ENCODE measurements around the gene MOB1A.
"Not testable (repeated sequence)": the region's sequence is repeated elsewhere in the genome, so short reads cannot be mapped to it uniquely, and the experiment has no call there.

The MOB1A gene

DNA sequence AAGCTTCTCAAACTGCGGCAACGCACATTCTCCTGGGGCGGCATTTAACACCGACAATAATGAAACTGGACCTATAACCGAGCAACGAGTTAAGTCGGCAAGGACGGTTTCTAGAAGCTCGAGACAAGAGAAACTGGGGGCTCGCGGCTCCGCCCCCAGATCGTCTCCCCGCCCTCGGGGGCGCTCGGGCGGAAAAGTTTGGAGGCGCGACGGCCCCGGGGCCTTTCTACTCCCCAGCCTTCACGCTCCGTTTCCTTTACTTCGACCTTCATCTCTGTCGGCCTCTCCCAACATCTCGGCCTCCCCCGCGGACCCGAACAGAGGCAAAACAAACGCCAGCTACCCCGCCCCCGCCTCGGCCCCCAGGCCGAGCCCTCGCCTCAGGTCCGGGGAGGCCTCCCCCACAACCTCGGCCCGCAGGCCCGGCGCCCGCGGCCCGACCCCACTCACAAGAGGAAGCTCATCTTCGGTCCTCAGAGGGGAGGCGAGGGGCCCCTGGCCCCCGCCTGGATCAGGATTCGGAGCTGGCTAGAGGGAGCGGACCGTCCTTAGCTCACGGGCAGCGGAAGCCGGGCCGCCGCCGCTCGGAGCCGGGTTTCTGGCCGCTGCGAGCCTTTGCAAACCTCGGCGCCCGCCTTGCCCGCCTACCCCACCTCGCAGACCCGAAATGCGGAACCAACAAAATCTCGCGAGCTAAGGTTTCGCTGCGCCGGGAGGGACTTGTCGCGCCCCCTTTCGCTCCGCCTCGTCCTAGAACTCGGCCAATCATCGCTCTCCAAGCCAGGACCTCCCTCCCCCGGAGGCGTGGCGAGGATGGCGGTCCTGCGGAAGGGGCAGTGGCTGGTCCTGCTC, at the start of gene MOB1A:
TSS of gene MOB1A (minus strand) at position 669 of the 852 bp plus-strand sequence. CDS start at position 464, 205 bp downstream.
- DNase-seq (ENCODE audit: low spot score): peak; percentile 98

DNA sequence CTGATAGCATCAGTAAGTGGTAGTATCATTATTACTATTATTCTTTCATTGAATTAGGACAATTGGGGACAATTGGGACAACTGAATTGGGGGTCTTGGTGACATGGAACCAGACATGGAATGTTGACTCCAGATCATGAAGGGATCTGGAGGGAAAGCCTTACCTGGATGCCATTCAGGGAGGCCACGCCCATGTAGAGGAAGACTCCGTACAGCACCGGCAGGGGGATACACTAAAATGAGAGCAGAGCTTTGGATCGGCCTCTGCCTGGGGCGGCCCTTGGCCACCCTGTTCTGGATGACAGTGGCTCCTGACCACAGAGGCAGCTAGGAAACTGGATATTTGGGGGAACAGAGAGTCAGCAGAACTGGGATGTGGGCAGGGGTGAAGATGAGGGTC, 49.0 kb upstream of the MOB1A start:
- DNase-seq (ENCODE audit: low spot score): no peak

DNA sequence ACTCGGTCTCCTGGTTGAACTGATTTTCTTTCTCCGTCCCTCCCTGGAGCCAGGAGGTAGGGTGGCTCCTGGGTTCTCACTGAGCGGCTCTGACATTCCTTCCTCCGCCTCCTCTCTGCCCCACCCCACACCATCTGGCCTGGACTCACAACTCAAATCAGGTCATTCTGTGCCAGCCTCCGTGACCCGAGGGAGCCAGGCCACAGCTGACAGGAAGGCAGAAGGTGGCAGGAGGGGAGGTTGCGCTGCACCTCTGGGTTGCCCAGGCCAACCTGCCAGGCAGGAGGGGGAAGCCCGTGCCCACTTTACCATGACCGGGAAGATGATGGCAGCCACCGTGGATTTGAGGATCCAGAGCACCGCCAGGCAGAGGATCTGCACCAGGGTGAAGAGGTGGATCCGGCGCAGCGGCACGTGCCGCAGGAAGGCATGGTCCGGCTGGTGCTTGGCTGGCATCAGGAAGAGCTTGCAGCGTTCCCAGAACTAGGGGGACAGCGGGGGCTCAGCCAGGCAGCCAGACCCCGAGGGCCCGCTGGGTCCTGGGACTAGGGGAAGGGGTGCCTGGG, 48.1 kb upstream of the MOB1A start:
- DNase-seq (ENCODE audit: low spot score): no peak

DNA sequence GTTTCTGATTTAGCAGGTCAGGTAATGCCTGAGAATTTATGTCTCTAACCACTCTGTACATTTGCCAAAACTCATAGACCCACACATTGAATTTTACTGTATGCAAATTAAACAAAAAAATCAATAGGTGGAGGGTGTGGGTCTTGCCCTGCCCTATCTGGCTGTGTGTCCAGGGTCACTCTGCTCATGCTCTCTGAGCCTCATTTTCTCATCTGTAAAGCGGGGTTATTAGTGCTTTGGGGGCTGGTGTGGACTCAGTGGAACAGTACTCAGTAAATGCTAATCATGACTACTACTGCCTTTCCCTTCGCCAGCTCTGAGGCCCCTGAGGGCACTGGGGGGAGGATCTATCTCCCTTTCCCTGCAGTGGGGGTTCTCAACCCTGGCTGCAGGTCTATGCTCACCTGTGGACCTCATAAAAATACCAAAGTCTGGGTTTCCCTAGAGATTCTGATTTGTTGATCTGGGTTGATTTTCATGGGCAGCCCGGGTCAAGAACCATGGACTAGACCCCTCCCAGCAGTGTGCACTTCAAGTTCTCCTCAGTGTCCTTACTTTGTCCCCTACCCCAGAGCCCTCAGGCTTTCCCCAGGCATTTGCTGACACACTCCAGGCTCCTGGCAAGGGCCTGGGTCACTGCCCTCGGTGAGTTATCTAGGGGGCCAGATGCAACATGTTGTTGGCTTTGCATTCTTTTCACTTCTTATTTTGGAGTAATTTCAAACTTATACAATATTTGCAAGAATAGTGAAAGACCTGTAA, 47.2 kb upstream of the MOB1A start:
- no peak for DNase-seq (ENCODE audit: low spot score)

DNA sequence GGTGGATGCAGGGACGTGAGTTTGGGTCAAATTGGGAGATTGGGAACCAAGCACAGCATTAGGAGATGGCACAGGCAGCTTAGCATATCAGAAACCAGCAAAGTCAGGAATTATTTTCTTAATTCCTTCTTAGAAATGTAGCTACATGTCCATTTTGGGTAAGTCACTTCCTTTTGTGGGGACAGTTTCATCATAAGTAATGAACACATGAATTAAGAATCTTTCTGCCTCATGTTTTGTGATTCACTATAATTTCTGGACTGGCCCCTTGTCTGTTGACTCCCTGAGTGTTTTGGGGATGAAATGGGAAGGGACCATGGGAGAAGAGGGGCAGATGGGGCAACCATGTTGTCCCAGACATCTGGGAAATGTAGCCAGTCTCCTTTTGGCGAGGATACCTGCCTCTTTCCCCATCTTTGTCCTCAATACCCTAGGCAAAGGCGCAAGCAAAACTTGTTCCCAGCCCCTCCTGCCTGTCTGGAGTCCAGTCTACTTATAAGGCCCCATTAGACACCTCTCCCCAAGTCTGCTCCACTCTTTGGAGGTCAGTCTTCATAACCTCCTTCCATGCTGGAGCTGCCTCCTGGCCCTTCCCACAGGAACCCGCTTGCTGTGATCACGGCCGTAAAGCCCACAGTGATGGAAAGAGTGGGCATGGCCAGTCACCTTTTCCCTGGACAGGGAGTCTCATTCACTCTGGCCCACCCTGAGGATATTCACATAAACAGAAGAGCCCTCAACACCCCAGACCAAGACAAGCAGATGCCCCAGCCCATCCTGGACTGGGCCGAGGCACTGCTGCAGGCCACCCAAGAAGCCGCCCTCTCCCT, 45.5 kb upstream of the MOB1A start:
- no peak for DNase-seq (ENCODE audit: low spot score)

DNA sequence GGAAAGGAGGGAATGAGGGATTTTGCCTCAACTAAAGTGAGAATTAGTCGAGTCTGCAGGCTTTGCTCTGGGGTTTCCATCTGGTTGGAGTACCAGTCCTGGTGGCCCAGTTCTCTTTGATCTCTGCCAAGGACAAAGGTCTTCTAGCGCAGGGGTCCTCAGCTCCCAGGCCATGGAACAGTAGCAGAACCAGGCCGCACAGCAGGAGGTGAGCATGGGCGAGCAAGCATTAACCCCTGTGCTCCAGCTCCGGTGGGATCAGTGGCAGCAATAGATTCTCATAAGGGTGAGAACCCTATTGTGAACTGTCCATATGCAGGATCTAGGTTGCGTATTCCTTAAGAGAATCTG, 43.6 kb upstream of the MOB1A start:
- no peak for DNase-seq (ENCODE audit: low spot score)

DNA sequence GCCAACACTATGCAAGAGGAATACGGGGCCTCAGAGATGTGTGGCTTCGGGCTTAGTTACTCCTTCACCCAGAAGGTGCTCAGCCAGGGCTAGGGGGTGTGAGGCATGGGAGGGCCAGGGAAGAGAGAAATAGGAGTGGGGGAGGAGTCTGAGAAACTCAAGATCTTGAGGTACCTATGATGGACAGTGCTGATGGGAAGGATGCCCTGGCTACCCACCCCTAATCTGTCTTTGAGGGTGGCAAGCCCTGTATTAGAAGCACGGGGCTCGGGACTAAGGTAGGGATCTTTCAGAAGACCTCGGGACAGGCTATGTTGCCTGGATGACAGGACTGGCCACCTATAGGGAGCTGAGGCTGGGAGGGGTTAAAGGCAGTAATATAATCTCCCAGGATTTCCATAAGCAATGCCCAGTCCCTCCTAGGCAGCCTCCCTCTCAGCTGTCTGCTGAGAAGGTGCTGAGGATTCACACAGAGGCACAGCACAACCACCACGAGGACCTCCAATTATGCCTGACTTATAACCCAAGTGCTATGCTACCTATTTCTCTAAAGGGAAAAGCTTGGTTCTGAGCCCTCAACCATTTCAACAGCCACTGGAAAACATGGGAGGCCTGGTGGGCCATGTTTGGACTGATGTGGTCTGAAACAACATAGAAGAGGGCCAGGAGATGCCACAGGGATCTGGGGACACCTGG, 43.1 kb upstream of the MOB1A start:
- no peak for DNase-seq (ENCODE audit: low spot score)

DNA sequence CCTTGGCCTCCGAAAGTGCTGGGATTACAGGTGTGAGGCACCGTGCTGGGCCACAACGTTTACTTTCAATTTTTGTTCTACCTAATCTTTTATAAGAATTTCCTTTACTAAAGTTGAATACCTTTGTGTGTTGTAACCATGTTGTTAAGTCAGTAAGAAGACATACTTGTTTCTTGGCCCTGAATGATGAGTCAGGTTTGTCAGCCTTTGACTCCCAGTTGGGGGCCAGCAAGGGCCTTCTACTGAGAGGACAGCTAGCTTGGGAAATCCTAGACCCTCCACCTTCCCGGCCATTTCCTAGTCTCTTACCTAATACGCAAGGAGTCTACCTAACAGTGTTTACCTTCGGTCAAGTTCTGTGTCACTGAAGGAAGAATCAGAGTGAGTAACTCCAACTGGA, 42.4 kb upstream of the MOB1A start:
- DNase-seq (ENCODE audit: low spot score): no peak

DNA sequence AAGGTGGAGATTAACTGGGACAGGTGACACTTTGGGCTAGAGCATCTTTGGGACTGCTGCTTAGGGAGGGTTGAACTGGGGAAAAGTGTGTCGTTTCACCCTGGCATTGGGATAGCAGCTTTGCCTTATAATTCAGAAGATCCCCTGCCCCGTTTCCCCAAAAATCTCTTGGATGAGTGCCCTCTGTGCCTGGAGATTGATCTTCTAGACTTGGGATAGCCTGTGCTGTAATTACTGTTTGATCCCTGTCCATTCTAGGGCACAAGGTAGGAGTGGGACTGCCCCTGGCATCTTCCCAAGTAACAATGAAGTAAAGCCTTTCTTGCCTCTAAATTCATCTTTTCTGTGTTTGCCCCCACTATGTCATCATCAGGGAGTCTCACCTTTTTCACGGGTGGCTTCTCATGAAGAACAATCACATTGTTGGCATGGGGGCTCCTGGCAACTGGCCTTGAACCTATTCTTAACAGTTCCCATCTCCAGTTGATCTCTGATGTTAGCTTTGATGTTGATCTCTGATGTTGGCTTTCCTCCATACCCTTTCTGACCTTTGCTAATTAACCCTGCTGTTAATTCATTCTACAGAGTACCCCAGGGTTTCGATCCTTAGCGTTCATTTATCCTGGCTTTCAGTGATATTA, 41.3 kb upstream of the MOB1A start:
- no peak for DNase-seq (ENCODE audit: low spot score)

DNA sequence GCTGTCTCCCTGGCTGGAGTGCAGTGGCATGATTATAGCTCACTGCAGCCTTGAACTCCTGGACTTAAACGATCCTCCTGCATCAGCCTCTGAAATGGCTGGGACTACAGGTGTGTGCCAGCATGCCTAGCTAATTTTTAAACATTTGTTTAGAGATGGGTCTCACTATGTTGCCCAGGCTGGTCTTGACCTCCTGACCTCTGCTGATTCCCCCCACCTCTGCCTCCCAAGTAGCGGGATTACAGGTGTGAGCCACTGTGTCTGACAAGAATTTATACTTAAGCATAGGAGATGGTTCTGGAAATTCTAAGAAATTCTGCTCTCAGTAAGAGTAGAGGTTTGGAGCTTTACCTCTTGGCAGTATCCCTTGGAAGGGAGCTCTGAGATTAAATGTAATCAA, 38.0 kb upstream of the MOB1A start:
- no peak for DNase-seq (ENCODE audit: low spot score)

DNA sequence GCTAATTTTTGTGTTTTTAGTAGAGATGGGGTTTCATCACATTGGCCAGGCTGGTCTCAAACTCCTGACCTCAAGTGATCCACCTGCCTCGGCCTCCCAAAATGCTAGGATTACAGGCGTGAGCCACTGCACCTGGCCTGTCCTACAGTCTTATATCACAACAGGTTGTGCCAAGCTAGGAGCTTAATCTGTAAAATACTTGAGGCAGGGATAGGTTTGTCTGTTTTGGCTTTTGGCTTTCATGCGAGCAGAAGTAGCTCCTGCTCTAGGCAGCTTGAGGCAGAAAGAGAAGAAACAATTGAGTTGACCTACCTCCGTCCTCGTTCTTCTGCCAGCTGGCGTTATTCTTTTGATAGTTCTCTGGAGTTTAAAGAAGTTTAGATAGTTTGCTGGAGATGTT, 37.1 kb upstream of the MOB1A start:
- DNase-seq (ENCODE audit: low spot score): not testable (repeated sequence)

DNA sequence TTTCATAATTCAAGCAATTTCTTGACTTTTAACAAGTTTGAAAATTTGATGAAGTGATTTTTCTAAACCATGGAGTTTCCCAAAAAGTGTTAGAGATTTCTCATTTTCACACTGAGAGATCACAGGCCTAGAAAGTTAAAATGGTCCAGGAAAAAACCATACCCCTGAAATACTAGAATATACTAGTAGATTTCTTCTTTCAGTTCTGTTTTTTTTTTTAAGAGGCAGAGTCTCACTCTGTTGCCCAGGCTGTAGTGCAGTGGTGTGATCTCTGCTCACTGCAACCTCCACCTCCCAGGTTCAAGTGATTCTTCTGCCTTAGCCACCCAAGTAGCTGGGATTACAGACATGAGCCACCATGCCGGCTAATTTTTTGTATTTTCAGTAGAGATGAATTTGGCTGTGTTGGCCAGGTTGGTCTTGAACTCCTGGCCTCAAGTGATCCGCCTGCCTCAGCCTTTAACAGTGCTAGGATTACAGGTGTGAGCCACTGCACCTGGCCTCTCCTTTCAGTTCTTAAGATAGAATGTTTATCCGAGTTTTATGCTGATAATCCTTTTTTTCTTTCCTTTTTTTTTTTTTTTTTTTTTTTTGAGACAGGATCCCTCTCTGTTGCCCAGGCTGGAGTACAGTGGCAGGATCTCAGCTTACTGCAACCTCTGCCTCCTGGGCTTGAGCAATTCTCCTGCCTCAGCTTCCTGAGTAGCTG, 34.2 kb upstream of the MOB1A start:
- DNase-seq (ENCODE audit: low spot score): no peak

DNA sequence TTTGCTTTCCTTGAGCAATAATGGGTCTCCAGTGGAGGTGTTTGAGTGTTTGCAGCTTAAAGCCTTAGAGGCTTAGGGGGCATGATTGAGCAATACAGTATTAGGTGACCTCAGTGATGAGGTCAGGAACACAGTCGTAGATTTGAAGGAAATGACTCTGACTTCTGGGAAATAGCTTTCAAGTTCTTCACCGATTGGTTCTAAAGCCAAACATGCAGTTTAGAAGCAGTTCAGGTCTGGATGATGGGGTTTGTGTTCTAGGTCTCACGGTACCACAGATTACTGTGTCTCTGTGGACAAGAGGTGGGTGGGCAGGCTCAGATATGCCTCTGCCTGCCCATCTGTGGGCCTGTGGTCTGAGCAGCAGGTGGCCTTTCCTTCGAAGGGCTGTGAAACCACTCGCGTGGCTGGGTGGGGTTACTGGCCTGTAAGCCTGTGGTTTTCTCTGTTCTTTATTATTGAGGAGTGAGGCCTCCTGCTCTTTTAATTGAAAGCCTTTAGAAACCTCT, 27.6 kb upstream of the MOB1A start:
- no peak for DNase-seq (ENCODE audit: low spot score)

DNA sequence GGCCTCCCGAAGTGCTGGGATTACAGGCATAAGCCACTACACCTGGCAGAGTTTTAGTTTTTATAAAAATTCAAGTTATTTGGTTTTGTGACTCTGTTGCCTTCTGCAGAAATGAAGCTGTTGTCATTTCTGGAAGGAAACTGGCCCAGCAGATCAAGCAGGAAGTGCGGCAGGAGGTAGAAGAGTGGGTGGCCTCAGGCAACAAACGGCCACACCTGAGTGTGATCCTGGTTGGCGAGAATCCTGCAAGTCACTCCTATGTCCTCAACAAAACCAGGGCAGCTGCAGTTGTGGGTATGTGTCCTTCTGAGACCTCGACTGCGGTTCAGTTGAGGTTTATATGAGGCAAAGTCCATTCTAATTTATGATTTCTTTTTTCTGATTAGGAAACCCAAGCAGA, 26.9 kb upstream of the MOB1A start:
- no peak for DNase-seq (ENCODE audit: low spot score)

DNA sequence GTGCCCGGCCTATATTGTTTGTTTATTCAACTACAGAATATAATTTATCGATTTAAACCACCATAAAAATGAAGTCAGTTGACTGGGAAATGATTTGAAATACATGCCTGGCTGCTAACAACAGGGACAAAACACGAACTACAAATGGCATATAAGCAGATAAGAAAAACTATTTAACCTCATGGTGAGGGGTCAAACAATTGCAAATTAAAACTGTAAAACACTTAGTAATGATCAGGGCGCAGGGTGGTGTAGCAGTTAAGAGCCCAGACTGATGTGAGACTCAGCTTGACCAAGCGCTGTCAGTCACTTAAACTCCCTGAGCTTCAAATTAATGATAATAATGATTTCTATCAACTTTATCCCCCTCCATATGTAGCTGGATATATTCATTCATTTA, 26.4 kb upstream of the MOB1A start:
- DNase-seq (ENCODE audit: low spot score): no peak

DNA sequence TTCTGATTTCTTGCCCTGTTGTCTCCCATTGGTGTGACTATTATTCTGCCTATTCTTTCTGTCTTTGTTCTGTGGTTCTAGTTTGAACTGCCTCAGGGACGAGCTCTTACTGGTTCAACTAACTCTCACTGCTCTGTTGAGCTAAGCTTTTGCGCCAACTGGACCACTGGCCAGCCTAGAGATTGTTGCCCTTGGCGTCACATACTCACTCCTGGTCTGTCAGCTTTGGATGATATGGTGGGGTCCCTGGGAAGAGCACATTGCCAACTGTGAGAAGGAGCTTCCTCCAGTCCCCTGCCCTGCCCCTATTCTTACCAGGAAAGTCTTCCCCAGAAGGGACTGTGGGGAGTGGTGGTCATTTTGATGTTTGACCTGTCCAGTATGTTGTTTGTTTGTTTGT, 25.8 kb upstream of the MOB1A start:
- DNase-seq (ENCODE audit: low spot score): no peak

DNA sequence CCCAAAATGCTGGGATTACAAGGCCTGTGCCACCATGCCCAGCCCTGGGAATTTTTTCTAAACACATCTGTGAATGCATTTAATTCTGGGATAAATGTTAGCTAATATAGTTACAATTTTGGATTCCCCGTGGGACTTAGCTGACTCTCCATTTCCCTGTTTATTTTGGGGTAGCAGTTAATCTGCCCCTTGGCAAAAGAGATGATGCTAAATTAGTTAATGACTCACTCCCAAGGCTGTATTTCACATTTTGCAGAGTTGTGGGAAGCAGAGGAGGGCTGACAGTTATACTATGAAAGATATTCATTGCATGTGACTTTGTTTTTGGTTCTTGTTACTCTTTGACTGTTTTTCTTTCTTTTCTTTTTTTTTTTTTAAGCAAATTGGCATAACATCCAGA, 22.9 kb upstream of the MOB1A start:
- no peak for DNase-seq (ENCODE audit: low spot score)

DNA sequence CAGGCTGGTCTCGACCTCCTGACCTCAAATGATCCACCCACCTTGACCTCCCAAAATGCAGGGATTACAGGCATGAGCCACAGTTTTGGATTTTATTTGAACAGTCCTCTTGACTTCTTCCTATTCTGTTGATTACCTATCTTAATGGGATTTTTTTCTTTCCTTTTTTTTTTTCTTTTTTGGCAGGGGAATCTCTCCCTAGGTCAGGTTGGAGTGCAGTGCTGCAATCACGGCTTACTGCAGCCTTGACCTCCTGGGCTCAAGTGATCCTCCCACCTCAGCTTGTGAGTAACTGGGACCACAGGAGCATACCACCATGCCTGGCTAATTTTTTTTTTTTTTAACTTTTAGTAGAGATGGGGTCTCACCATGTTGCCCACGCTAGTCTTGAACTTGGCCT, 22.5 kb upstream of the MOB1A start:
- no peak for DNase-seq (ENCODE audit: low spot score)

DNA sequence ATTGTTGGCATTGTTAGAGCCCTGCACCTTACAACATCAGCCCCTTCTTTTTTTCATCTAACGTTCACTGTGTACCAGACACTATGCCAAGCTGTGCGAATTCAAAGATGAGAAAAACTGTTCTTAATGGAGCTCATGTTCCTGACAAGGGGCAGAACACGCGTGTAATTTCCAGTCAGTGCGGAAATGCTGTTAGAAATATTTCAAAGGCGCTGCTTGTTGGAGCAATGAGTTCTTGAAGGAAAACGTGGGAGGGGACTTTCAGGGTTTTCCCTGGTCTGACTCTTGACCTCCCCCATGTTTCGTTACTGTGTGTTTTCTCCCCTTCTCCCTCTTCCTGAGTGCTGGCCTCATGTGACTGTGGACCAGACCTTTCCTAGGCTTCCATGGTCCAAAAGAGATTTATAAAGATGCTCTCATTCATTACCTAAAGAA, 21.2 kb upstream of the MOB1A start:
- DNase-seq (ENCODE audit: low spot score): no peak

DNA sequence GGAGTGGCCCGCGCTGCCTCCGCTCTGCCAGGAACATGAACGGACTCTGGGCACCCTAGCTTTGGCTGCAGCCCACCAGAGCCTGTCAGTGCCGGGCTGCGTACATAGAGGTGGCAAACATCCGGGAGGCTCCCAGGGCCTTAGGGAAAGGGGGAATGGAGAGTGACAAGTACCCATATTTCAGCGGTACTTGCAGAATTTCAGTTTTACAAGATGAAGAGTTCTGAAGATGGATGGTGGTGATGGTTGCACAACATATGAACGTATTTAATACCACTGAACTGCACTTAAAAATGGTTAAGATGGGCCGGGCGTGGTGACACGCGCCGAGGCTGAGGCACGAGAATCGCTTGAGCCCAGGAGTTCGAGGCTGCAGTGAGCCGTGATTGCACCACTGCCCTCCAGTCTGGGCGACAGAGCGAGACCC, 20.6 kb upstream of the MOB1A start:
- DNase-seq (ENCODE audit: low spot score): no peak
